IPS-15b (cell line): Measurements from ENCODE around the gene DHRS9.

Experiments used
- H3K27me3 ChIP-seq: one replicate; pipeline ENCODE4 v1.6.1; 2013; ENCODE audit warnings: low read length; ENCODE audit not compliant: control insufficient read depth, insufficient read depth
- H3K36me3 ChIP-seq: one replicate; pipeline ENCODE4 v1.6.1; 2013; ENCODE audit warnings: low read length; ENCODE audit not compliant: control insufficient read depth, insufficient read depth
- H3K4me1 ChIP-seq: one replicate; pipeline ENCODE4 v1.6.1; 2013; ENCODE audit warnings: mild to moderate bottlenecking, low read length; ENCODE audit not compliant: control insufficient read depth, insufficient read depth
- H3K4me3 ChIP-seq: one replicate; pipeline ENCODE4 v1.5.1; 2013; ENCODE audit warnings: low read depth, low read length
- H3K9ac ChIP-seq: one replicate; pipeline ENCODE4 v1.6.1; 2013; ENCODE audit warnings: low read depth, mild to moderate bottlenecking, low read length
- H3K9me3 ChIP-seq: one replicate; pipeline ENCODE4 v1.6.1; 2013; ENCODE audit warnings: mild to moderate bottlenecking, low read length; ENCODE audit not compliant: control insufficient read depth, insufficient read depth

DHRS9 gene

GRCh38 chr2:169106563-169107545 lies 37.5 kb downstream of the DHRS9 start:
- Histone ChIP-seq H3K4me3 (no peak overlapping the region), H3K9me3 (no peaks in the 10 kb centered on the region), H3K27me3 (peaks cover 5% of the 10 kb centered on the region), H3K9ac (no peak overlapping the region), H3K4me1 (no peaks in the 10 kb centered on the region), H3K36me3 (no peaks in the 10 kb centered on the region)

GRCh38 chr2:169107645-169108044 lies 38.3 kb downstream of the DHRS9 start:
- H3K4me1 ChIP-seq, result no peaks in the 10 kb centered on the region
- H3K9ac ChIP-seq, result no peak overlapping the region
- H3K4me3 ChIP-seq, result no peak overlapping the region
- H3K27me3 ChIP-seq, result peaks cover 5% of the 10 kb centered on the region
- H3K36me3 ChIP-seq, result no peaks in the 10 kb centered on the region
- no peaks in the 10 kb centered on the region for H3K9me3 ChIP-seq

DNA sequence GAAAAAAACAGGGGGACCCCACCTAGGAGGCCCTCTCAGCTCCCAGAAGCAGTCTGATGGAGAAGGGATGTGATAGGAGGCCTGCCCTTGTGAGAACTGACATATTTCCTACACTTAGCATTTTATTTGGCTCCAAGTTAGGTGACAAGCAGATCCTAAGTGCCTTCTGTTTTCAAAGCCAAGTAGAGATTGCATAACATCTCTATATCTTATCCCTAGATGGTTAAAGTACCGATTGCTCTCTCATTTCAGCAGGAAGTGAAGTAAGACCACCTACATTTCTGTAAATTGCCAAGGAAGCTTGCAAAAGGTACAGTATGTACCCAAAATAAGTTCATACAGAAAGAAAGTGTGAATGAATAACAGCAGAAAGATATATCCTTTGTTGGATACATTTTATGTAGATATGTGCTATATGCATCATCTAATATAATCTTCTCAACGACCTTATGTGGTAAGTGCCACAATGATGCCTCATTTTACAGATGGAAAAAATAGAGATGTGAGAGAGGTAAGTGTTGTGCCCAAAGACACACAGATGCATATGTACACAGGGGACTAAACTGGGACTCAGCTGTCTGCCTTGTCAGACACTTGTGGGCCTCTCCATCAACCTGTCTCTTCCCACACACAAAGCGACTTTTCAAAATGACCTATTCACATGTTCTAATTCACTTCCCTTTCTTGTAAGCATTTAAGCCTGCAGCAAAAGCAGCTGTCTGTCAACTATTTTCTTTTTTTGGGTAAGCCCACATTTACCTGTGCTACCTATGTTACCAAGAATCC lies 38.9 kb downstream of the DHRS9 start:
- Histone ChIP-seq H3K4me1 (no peaks in the 10 kb centered on the region), H3K9ac (no peak overlapping the region), H3K4me3 (no peak overlapping the region), H3K9me3 (no peaks in the 10 kb centered on the region), H3K36me3 (no peaks in the 10 kb centered on the region), H3K27me3 (peaks cover 5% of the 10 kb centered on the region)

DNA sequence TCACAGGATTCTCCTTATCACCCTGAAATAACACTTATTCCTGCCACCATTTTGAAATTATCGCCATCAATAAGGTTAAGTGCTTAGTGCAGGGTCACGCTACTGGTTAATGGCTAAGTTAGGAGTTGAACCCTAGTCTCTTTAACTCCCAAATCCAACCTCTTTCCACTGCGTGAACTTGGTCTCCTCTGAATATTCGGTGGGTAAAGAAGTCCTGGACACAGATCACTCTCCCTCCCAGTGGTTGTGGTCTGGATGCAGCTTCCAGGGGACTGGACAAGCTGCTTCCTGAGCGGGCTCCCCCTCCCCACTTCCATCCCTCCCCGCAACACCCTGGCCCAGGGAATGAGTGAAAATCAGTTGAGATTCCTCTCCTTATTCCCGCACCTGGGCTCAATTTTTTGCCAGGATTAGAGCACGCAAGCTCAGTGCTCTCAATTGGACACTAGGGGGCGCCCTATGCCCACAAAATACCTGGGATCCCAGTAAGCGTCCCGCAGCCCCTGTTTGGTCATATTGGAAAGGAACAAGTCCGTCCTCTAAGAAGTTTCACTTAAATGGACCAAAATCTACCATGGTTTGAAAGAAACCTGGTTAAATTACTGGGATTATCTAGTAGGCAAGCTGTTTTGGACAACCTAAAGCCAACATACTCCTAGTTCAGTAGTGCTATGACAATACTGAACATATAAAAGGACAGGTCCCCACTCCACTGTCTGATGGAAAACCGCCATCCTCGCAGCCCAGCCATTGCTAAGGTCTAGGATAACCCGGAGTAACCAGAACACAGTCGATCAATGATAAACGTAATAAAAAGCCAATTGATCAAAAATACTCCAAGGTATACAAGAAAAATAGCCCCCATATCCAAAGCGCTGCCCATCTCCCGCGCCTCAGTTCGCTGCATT lies 40.4 kb downstream of the DHRS9 start:
- Histone ChIP-seq H3K9ac (no peak overlapping the region), H3K9me3 (no peaks in the 10 kb centered on the region), H3K4me3 (peak overlapping the region; percentile 27), H3K27me3 (peaks cover 5% of the 10 kb centered on the region), H3K36me3 (no peaks in the 10 kb centered on the region), H3K4me1 (no peaks in the 10 kb centered on the region)

GRCh38 chr2:169110419-169110818 lies 41.1 kb downstream of the DHRS9 start:
- Histone ChIP-seq H3K9me3 (no peaks in the 10 kb centered on the region), H3K27me3 (peaks cover 5% of the 10 kb centered on the region), H3K36me3 (no peaks in the 10 kb centered on the region), H3K4me1 (no peaks in the 10 kb centered on the region), H3K9ac (no peak overlapping the region), H3K4me3 (no peak overlapping the region)

DNA sequence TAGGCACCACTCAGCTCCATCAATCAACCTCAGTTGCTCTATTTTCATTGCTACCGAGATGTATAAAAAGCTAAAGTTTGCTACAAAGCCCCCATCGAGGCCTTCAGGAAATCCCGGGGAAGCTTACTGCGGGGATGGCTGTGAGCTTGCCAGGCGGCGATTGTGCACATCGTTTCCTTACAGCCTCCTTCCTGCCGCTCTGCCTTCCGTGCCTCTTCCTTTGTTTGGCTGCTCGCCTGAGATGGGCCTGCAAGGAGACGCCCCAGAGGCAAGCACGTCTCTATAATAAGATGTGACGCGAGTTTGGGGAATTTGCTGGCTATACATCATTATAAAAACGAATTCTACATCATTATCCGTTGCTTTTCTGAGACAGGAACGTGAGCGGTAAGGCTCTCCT lies 41.6 kb downstream of the DHRS9 start:
- no peak overlapping the region for H3K9ac ChIP-seq
- peaks cover 5% of the 10 kb centered on the region for H3K27me3 ChIP-seq
- no peaks in the 10 kb centered on the region for H3K4me1 ChIP-seq
- no peaks in the 10 kb centered on the region for H3K36me3 ChIP-seq
- H3K9me3 ChIP-seq, result no peaks in the 10 kb centered on the region
- H3K4me3 ChIP-seq, result no peak overlapping the region

DNA sequence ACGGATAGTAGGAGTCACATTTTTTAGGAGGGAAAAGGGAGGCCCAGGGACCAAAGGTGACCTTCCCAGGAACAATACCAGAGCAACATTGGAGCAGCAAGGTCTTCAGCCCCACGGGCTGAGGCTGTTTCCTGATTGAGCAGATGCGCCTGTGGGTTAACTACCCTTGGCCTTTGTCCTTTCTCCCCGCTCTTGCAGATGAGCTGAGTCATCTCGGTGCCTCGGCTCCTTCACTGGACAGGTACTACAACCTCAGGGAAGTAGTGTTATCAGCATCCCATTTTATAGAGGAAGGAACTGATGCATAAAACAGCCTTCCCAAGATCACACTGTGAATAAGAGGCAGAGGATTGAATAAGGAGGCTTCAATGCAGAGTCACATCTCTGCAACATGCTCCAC lies 43.5 kb downstream of the DHRS9 start:
- Histone ChIP-seq H3K9ac (no peak overlapping the region), H3K27me3 (peaks cover 5% of the 10 kb centered on the region), H3K9me3 (no peaks in the 10 kb centered on the region), H3K4me3 (no peak overlapping the region), H3K4me1 (no peaks in the 10 kb centered on the region), H3K36me3 (no peaks in the 10 kb centered on the region)

DNA sequence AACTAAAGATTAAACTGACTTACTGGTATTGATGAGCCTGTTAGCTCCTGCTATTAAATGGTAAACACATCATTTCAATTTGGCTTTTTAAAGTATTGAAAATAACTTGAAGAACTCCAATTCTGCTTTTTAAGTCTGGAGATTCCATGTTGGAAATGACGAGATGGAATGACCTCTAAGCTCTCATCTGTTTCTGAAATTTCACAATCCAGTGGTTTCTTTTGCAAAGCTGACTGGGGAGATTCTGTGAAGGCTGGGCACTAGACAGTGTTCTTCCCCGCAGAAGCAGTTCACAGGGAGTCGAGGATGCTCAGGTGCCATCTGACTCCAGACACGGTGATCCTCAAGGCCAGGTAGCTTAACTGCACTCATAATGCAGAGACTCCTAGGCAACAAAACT lies 44.7 kb downstream of the DHRS9 start:
- no peak overlapping the region for H3K4me3 ChIP-seq
- H3K4me1 ChIP-seq, result no peaks in the 10 kb centered on the region
- no peaks in the 10 kb centered on the region for H3K9me3 ChIP-seq
- H3K9ac ChIP-seq, result no peak overlapping the region
- peaks cover 5% of the 10 kb centered on the region for H3K27me3 ChIP-seq
- no peaks in the 10 kb centered on the region for H3K36me3 ChIP-seq

DNA sequence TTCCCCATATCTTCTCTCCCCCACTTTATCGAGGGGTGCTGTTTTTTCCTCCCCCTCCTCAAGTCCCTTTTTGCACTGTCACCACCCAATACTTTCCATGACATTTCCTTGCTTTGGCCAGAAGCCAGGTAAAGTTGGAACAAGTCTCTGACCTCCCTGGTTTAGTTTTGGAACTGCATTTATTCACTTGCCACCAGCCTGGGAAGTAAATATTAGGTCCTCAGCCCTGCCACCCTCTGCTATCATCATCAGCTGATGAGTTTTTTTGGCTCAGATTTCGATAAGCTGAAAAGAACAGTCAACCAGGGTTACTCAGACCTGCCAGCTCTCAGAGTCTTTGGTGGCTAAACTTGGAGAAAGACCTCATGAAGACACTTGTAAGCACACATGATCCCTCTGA lies 47.0 kb downstream of the DHRS9 start:
- H3K9ac ChIP-seq, result no peak overlapping the region
- no peak overlapping the region for H3K4me3 ChIP-seq
- no peaks in the 10 kb centered on the region for H3K4me1 ChIP-seq
- peaks cover 2% of the 10 kb centered on the region for H3K9me3 ChIP-seq
- H3K27me3 ChIP-seq, result no peaks in the 10 kb centered on the region
- H3K36me3 ChIP-seq, result no peaks in the 10 kb centered on the region

- Histone ChIP-seq H3K4me3 (no peak overlapping the region), H3K4me1 (no peaks in the 10 kb centered on the region), H3K9me3 (peaks cover 2% of the 10 kb centered on the region), H3K9ac (no peak overlapping the region), H3K36me3 (no peaks in the 10 kb centered on the region), H3K27me3 (no peaks in the 10 kb centered on the region)
Measured at GRCh38 chr2:169116993-169117392, 47.6 kb downstream of the DHRS9 start.

- Histone ChIP-seq H3K9ac (no peak overlapping the region), H3K4me3 (no peak overlapping the region), H3K27me3 (no peaks in the 10 kb centered on the region), H3K9me3 (peaks cover 2% of the 10 kb centered on the region), H3K4me1 (no peaks in the 10 kb centered on the region), H3K36me3 (no peaks in the 10 kb centered on the region)
Measured at GRCh38 chr2:169118060-169118459, 48.7 kb downstream of the DHRS9 start.
